SKM-1 (cell line): ENCODE results near the gene NXT1.
"Not testable (repeated sequence)": the region's sequence is repeated elsewhere in the genome, so short reads cannot be mapped to it uniquely, and the experiment has no call there.

ENCODE experiments used
- DNase-seq: peaks from one replicate; lab custom pipeline; 2025; ENCODE audit not compliant: unreplicated experiment; lab: John Stamatoyannopoulos, UW

The NXT1 gene

GRCh38 chr20:23327617-23328333, 22.8 kb upstream of the NXT1 start:
- no peak for DNase-seq

GRCh38 chr20:23331450-23332350, 18.9 kb upstream of the NXT1 start:
- DNase-seq: peak; percentile 5

GRCh38 chr20:23332467-23332866, 18.1 kb upstream of the NXT1 start:
- DNase-seq: no peak

GRCh38 chr20:23334111-23334510, 16.5 kb upstream of the NXT1 start:
- peak; percentile 13 for DNase-seq

- DNase-seq: no peak
Measured at GRCh38 chr20:23335521-23335920, 15.1 kb upstream of the NXT1 start.

- DNase-seq: no peak
Measured at GRCh38 chr20:23336476-23336875, 14.1 kb upstream of the NXT1 start.

GRCh38 chr20:23337312-23337711, 13.3 kb upstream of the NXT1 start:
- DNase-seq: no peak

GRCh38 chr20:23339986-23340385, 10.6 kb upstream of the NXT1 start:
- no peak for DNase-seq

- peak; percentile 6 for DNase-seq
Measured at GRCh38 chr20:23340524-23340923, 10.1 kb upstream of the NXT1 start.

- DNase-seq: no peak
Measured at GRCh38 chr20:23341073-23341472, 9.5 kb upstream of the NXT1 start.

GRCh38 chr20:23343590-23343989, 7.0 kb upstream of the NXT1 start:
- no peak for DNase-seq

GRCh38 chr20:23344336-23344735, 6.3 kb upstream of the NXT1 start:
- no peak for DNase-seq

GRCh38 chr20:23346002-23346401, 4.6 kb upstream of the NXT1 start:
- no peak for DNase-seq

GRCh38 chr20:23347791-23348190, 2.8 kb upstream of the NXT1 start:
- no peak for DNase-seq

- DNase-seq: not testable (repeated sequence)
Measured at GRCh38 chr20:23348510-23348909, 2.1 kb upstream of the NXT1 start.

- peak; percentile 45 for DNase-seq
Measured at GRCh38 chr20:23349338-23350195, 1.0 kb upstream of the NXT1 start.

GRCh38 chr20:23350904-23351838, 580 bp downstream of the NXT1 start:
- DNase-seq: no peak

GRCh38 chr20:23356203-23356602, 5.6 kb downstream of the NXT1 start:
- no peak for DNase-seq

GRCh38 chr20:23357767-23358562, 7.4 kb downstream of the NXT1 start:
- DNase-seq: peak; percentile 95

- DNase-seq: no peak
Measured at GRCh38 chr20:23358563-23358906, 7.9 kb downstream of the NXT1 start.
